Adipocyte (in vitro differentiated cells): ENCODE results near the gene SAG.
"Not testable (repeated sequence)": the region's sequence is repeated elsewhere in the genome, so short reads cannot be mapped to it uniquely, and the experiment has no call there.

ENCODE experiments used
- DNase-seq: peaks from one replicate; pipeline ENCODE4 v3.0.0-alpha.2; 2015; ENCODE audit warnings: low read depth
- H3K27me3 ChIP-seq: replicated peaks from 2 replicates; pipeline ENCODE4 v1.7.0; 2013; ENCODE audit warnings: mild to moderate bottlenecking, low read length, moderate library complexity; ENCODE audit not compliant: control insufficient read depth, insufficient read depth
- H3K36me3 ChIP-seq: 2 replicates; pipeline ENCODE4 v1.7.0; 2013; ENCODE audit warnings: low read length, mild to moderate bottlenecking, moderate library complexity; ENCODE audit not compliant: control insufficient read depth, insufficient read depth, severe bottlenecking
- H3K4me1 ChIP-seq: 2 replicates; pipeline ENCODE4 v1.7.0; 2013; ENCODE audit warnings: mild to moderate bottlenecking, low read length, moderate library complexity; ENCODE audit not compliant: control insufficient read depth, insufficient read depth
- H3K4me3 ChIP-seq: 2 replicates; pipeline ENCODE4 v1.7.0; 2013; ENCODE audit warnings: mild to moderate bottlenecking, low read length, moderate library complexity
- H3K9ac ChIP-seq: 2 replicates; pipeline ENCODE4 v1.7.0; 2013; ENCODE audit warnings: mild to moderate bottlenecking, low read length, moderate library complexity
- H3K9me3 ChIP-seq: 2 replicates; pipeline ENCODE4 v1.7.0; 2013; ENCODE audit warnings: mild to moderate bottlenecking, low read length, moderate library complexity; ENCODE audit not compliant: control insufficient read depth

Gene SAG

DNA sequence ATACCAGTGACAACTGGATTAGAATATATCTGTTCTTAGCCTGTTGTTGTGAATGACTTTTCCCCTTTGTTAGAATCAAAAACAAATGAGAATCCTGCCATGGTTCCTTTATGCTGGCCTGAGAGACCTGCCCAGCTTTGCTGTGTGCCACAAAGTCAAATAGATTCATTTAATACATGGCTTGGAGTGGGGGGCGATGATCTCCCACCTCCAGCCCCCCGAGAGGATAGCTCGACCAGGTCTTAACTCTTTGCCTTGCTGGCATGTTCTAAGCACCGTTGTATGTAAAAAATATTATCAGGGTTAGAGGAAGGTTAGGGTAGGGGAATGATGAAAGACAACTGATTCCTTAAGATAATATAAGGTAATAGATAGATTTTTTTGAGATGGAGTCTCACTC, 24.5 kb downstream of the SAG start:
- no peaks in the 10 kb centered on the region for H3K36me3 ChIP-seq
- DNase-seq: no peak
- no peak overlapping the region for H3K4me3 ChIP-seq
- peaks cover 3% of the 10 kb centered on the region for H3K9me3 ChIP-seq
- peaks cover 34% of the 10 kb centered on the region for H3K27me3 ChIP-seq
- no peaks in the 10 kb centered on the region for H3K4me1 ChIP-seq
- no peak overlapping the region for H3K9ac ChIP-seq

GRCh38 chr2:233334915-233335314, 27.3 kb downstream of the SAG start:
- H3K36me3 ChIP-seq: no peaks in the 10 kb centered on the region
- DNase-seq: no peak
- H3K9me3 ChIP-seq: peaks cover 3% of the 10 kb centered on the region
- no peak overlapping the region for H3K9ac ChIP-seq
- H3K27me3 ChIP-seq: peaks cover 50% of the 10 kb centered on the region
- H3K4me3 ChIP-seq: no peak overlapping the region
- no peaks in the 10 kb centered on the region for H3K4me1 ChIP-seq

- not testable (repeated sequence) for DNase-seq, H3K9ac ChIP-seq, H3K9me3 ChIP-seq, H3K4me1 ChIP-seq, H3K36me3 ChIP-seq, H3K4me3 ChIP-seq
- peaks cover 55% of the 10 kb centered on the region for H3K27me3 ChIP-seq
Observed at GRCh38 chr2:233336091-233336490, 28.5 kb downstream of the SAG start.

DNA sequence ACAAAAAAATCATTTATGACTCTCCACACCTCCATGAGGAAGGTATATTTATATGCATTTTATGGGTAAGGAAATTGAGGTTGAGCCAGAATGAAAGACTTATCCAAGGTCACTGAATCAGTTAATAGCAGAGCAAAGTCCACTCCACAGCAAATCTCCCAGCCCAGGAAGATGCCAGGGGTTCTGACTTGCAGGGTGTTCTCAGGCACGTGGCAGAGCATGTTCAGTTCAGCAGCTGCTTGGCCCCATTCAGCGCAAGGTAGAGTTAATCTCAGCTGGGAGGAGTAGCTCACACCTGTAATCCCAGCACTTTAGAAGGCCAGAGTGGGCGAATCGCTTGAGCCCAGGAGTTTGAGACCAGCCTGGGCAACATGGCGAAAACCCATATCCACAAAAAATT, 28.9 kb downstream of the SAG start:
- H3K9ac ChIP-seq: no peak overlapping the region
- no peaks in the 10 kb centered on the region for H3K4me1 ChIP-seq
- H3K27me3 ChIP-seq: peaks cover 51% of the 10 kb centered on the region
- no peaks in the 10 kb centered on the region for H3K36me3 ChIP-seq
- H3K9me3 ChIP-seq: peaks cover 7% of the 10 kb centered on the region
- no peak for DNase-seq
- no peak overlapping the region for H3K4me3 ChIP-seq

GRCh38 chr2:233338046-233338445, 30.4 kb downstream of the SAG start:
- peaks cover 8% of the 10 kb centered on the region for H3K9me3 ChIP-seq
- H3K36me3 ChIP-seq: no peaks in the 10 kb centered on the region
- peaks cover 46% of the 10 kb centered on the region for H3K27me3 ChIP-seq
- no peak for DNase-seq
- H3K9ac ChIP-seq: no peak overlapping the region
- H3K4me3 ChIP-seq: no peak overlapping the region
- no peaks in the 10 kb centered on the region for H3K4me1 ChIP-seq

- Histone ChIP-seq H3K4me1 (no peaks in the 10 kb centered on the region), H3K9ac (no peak overlapping the region), H3K9me3 (peaks cover 8% of the 10 kb centered on the region), H3K4me3 (no peak overlapping the region), H3K36me3 (no peaks in the 10 kb centered on the region), H3K27me3 (peaks cover 39% of the 10 kb centered on the region)
- DNase-seq: no peak
Observed at GRCh38 chr2:233338812-233339368, 31.3 kb downstream of the SAG start.

DNA sequence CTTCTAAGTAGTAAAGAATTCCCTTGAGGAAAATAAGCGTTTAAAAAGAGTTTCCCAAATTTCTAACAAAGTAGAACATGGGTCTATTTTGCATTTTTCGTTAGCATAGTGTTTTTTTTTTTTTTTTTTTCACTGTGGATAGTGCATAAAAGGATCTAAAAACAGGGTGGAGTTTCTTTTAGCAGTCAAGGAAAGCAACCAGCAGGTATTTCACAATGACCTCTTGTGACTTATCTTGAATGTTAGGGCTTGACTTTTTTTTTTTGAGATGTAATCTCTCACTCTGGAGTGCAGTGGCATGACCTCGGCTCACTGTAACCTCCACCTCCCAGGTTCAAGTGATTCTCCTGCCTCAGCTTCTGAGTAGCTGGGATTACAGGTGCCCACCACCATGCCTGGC, 31.8 kb downstream of the SAG start:
- Histone ChIP-seq H3K9ac (no peak overlapping the region), H3K36me3 (no peaks in the 10 kb centered on the region), H3K9me3 (peaks cover 8% of the 10 kb centered on the region), H3K4me3 (no peak overlapping the region), H3K27me3 (peaks cover 36% of the 10 kb centered on the region), H3K4me1 (no peaks in the 10 kb centered on the region)
- DNase-seq: no peak

DNA sequence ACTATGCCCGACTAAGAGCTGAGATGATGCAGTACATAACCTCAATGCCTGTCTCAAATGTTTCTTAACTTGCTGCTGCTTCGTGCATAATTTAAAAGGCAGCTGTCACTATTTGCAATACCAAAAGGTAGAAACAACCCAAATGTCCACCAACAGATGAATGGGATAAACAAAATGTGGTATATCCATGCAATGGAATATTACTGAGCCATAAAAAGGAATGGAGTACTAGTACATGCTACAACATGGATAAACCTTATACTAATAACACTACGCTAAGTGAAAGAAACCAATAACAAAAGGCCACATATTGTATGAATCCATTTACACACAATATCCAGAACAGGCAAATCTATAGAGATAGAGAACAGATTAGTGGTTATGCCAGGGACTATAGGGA, 33.7 kb downstream of the SAG start:
- H3K4me1 ChIP-seq: no peaks in the 10 kb centered on the region
- peaks cover 5% of the 10 kb centered on the region for H3K9me3 ChIP-seq
- H3K9ac ChIP-seq: no peak overlapping the region
- H3K36me3 ChIP-seq: no peaks in the 10 kb centered on the region
- no peak for DNase-seq
- peaks cover 25% of the 10 kb centered on the region for H3K27me3 ChIP-seq
- no peak overlapping the region for H3K4me3 ChIP-seq

DNA sequence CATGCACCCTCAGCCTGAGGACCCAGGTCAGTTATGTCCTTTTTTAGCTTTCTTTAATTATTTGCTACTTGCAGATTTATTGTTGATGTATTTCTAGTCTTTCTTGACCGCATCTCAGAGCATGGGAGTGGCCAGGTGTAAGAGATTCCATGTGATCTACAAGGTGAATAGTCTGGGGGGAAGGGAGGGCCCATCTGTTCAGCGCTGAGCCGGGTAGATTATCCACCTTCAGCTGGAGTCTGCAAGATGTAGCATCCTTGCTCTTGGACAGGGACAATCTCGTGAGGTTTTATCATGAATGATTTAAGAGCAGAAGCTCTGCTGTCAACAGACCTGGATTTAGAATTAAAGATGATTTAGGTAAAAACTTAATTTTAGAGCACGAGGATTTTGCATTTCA, 34.7 kb downstream of the SAG start:
- no peaks in the 10 kb centered on the region for H3K4me1 ChIP-seq
- no peak overlapping the region for H3K4me3 ChIP-seq
- DNase-seq: no peak
- peaks cover 21% of the 10 kb centered on the region for H3K27me3 ChIP-seq
- H3K9me3 ChIP-seq: peaks cover 5% of the 10 kb centered on the region
- no peaks in the 10 kb centered on the region for H3K36me3 ChIP-seq
- H3K9ac ChIP-seq: no peak overlapping the region

- DNase-seq: no peak
- H3K36me3 ChIP-seq: no peaks in the 10 kb centered on the region
- no peak overlapping the region for H3K4me3 ChIP-seq
- peaks cover 5% of the 10 kb centered on the region for H3K9me3 ChIP-seq
- H3K27me3 ChIP-seq: peaks cover 12% of the 10 kb centered on the region
- H3K4me1 ChIP-seq: no peaks in the 10 kb centered on the region
- no peak overlapping the region for H3K9ac ChIP-seq
Observed at GRCh38 chr2:233343171-233343705, 35.6 kb downstream of the SAG start.

GRCh38 chr2:233346376-233346775, 38.8 kb downstream of the SAG start:
- H3K4me3 ChIP-seq: no peak overlapping the region
- peaks cover 2% of the 10 kb centered on the region for H3K9me3 ChIP-seq
- DNase-seq: no peak
- no peaks in the 10 kb centered on the region for H3K27me3 ChIP-seq
- no peak overlapping the region for H3K9ac ChIP-seq
- peaks cover 9% of the 10 kb centered on the region for H3K4me1 ChIP-seq
- H3K36me3 ChIP-seq: no peaks in the 10 kb centered on the region

GRCh38 chr2:233346930-233347329, 39.3 kb downstream of the SAG start:
- no peak overlapping the region for H3K4me3 ChIP-seq
- peaks cover 10% of the 10 kb centered on the region for H3K4me1 ChIP-seq
- DNase-seq: no peak
- no peaks in the 10 kb centered on the region for H3K36me3 ChIP-seq
- no peaks in the 10 kb centered on the region for H3K9me3 ChIP-seq
- no peak overlapping the region for H3K9ac ChIP-seq
- no peaks in the 10 kb centered on the region for H3K27me3 ChIP-seq
